ENCODE results near the gene MTFMT.

The MTFMT gene

GRCh38 chr15:64951777-64952418 lies 77.5 kb downstream of the MTFMT start:
- no peak overlapping the region for H3K4me3 ChIP-seq (ENCODE audit: low read depth, low read length)
- TF ChIP-seq CTCF (IDR thresholded peaks at IDR 0.05; ENCODE audit: insufficient read depth, low read depth, low read length, missing control alignments) = no peak
- DNase-seq (ENCODE audit: low read depth) = no peak

All from GM12865 (cell line).